HCT116 (cell line): ENCODE measurements around the gene ZNF800. TPM values are rescaled to one million over a fixed set of nuclear protein-coding genes. Genes with fewer than 3 reads are reported as not detected.

Experiments used
- ATAC-seq: fragments of 200-7000 bp; cut with Tn5 transposase; 2 replicates; pipeline ENCODE4 v1.9.1; 2020; ENCODE audit warnings: mild to moderate bottlenecking, moderate library complexity
- BruUV-seq: library from RNA; stranded (reverse); fragments of 400-500 nt; replicated peaks from 2 replicates; lab custom pipeline; 2021; lab: Mats Ljungman, UMichigan
- CTCF ChIA-PET: fragments of 300-600 bp; sonication (Branson Sonifier 250); formaldehyde crosslinking; loops from one replicate; lab custom pipeline; 2021; ENCODE audit warnings: antibody characterized with exemption; lab: Charles Lee
- POLR2A ChIA-PET: fragments of 300-600, 350-600 bp; sonication (Branson Sonifier 250); formaldehyde crosslinking; loops from one replicate; lab custom pipeline; 2021; ENCODE audit warnings: antibody characterized with exemption; lab: Charles Lee
- RAD21 ChIA-PET, 2 experiments: fragments of 300-600 bp; sonication (Branson Sonifier 250); formaldehyde crosslinking; loops; one replicate each; lab custom pipeline; 2023; ENCODE audit warnings: low total read pairs in 2 of 2; ENCODE audit not compliant: uncharacterized antibody in 2 of 2, unreplicated experiment in 2 of 2, low non-redundant PET in 1 of 2; lab: Charles Lee
- DNase-seq: peaks from one replicate; pipeline ENCODE4 v3.0.0-alpha.2; 2010; ENCODE audit warnings: low read depth, low spot score
- H2AFZ ChIP-seq: fragments of 200-600 bp; shearing (Covaris generic), sonication (generic); 2 replicates; pipeline ENCODE4 v1.6.1; 2017; ENCODE audit warnings: low read depth, mixed run types, mixed read lengths, antibody characterized with exemption, low read length; ENCODE audit not compliant: poor library complexity, severe bottlenecking
- H3K27ac ChIP-seq: 2 replicates; pipeline ENCODE4 v1.5.1; 2012; ENCODE audit warnings: low read depth, low read length
- H3K27me3 ChIP-seq: fragments of 200-600 bp; sonication (generic); 2 replicates; pipeline ENCODE4 v1.6.1; 2016; ENCODE audit warnings: mixed run types, low read length, mixed read lengths; ENCODE audit not compliant: insufficient read depth
- H3K36me3 ChIP-seq, 2 experiments: fragments of 200-500 bp in 1 of 2; fragments of 200-600 bp in 1 of 2; sonication (Bioruptor generic) in 1 of 2; sonication (generic) in 1 of 2; 2 replicates each; pipeline versions ENCODE4 v1.5.1 to v1.6.1; 2014 to 2016; ENCODE audit warnings: low read length in 2 of 2, inconsistent platforms in 1 of 2, mixed read lengths in 1 of 2, mixed run types in 1 of 2; ENCODE audit not compliant: insufficient read depth in 2 of 2, control insufficient read depth in 1 of 2
- H3K4me1 ChIP-seq, 2 experiments: fragments of 200-600 bp in 1 of 2; sonication (generic) in 1 of 2; 2 replicates each; pipeline versions ENCODE4 v1.5.1 to v1.6.1; 2012 to 2017; ENCODE audit warnings: low read length in 2 of 2, inconsistent platforms in 1 of 2, mild to moderate bottlenecking in 1 of 2, mixed read lengths in 1 of 2, mixed run types in 1 of 2, moderate library complexity in 1 of 2; ENCODE audit not compliant: insufficient read depth in 2 of 2, control insufficient read depth in 1 of 2
- H3K4me2 ChIP-seq: fragments of 200-600 bp; sonication (generic); 2 replicates; pipeline ENCODE4 v1.6.1; 2017; ENCODE audit warnings: mixed run types, low read length, mixed read lengths
- H3K4me3 ChIP-seq, 2 experiments: fragments of 200-600 bp in 1 of 2; sonication (generic) in 1 of 2; replicated peaks in 1 of 2; 2 replicates each; pipeline ENCODE4 v1.5.1; 2011 to 2016; ENCODE audit warnings: low read length in 2 of 2, control low read depth in 1 of 2, low read depth in 1 of 2, mild to moderate bottlenecking in 1 of 2, mixed read lengths in 1 of 2, mixed run types in 1 of 2
- H3K79me2 ChIP-seq: fragments of 200-600 bp; sonication (generic); 2 replicates; pipeline ENCODE4 v1.6.1; 2017; ENCODE audit warnings: mild to moderate bottlenecking, mixed run types, low read length, moderate library complexity, mixed read lengths; ENCODE audit not compliant: insufficient read depth
- H3K9ac ChIP-seq: fragments of 200-600 bp; sonication (generic); 2 replicates; pipeline ENCODE4 v1.6.1; 2016; ENCODE audit warnings: low read length, mixed read lengths
- H3K9me2 ChIP-seq: fragments of 200-600 bp; sonication (generic), shearing (Covaris generic); 2 replicates; pipeline ENCODE4 v1.6.1; 2017; ENCODE audit warnings: mixed run types, mild to moderate bottlenecking, moderate library complexity; ENCODE audit not compliant: insufficient read depth
- H3K9me3 ChIP-seq, 2 experiments: fragments of 200-500 bp in 1 of 2; fragments of 200-600 bp in 1 of 2; sonication (Bioruptor generic) in 1 of 2; sonication (generic) in 1 of 2; 2 replicates each; pipeline ENCODE4 v1.6.1; 2014 to 2017; ENCODE audit warnings: low read length in 2 of 2, mixed read lengths in 2 of 2, inconsistent platforms in 1 of 2, low read depth in 1 of 2, mild to moderate bottlenecking in 1 of 2, mixed run types in 1 of 2, moderate library complexity in 1 of 2; ENCODE audit not compliant: control insufficient read depth in 1 of 2, insufficient read depth in 1 of 2
- H4K20me1 ChIP-seq: fragments of 200-600 bp; sonication (generic), shearing (Covaris generic); 2 replicates; pipeline ENCODE4 v1.6.1; 2017; ENCODE audit warnings: mixed run types, mild to moderate bottlenecking, moderate library complexity; ENCODE audit not compliant: insufficient read depth
- CBX3 ChIP-seq: IDR thresholded peaks from 2 replicates; pipeline ENCODE4 v1.6.1; 2012; ENCODE audit warnings: low read depth
- EGR1 ChIP-seq: IDR thresholded peaks from 2 replicates; pipeline ENCODE4 v1.6.1; 2012; ENCODE audit warnings: low read depth
- ELF1 ChIP-seq: IDR thresholded peaks from 2 replicates; pipeline ENCODE4 v1.6.1; 2012; ENCODE audit warnings: low read depth, borderline replicate concordance
- EZH2phosphoT487 ChIP-seq: fragments of 200-600 bp; IDR thresholded peaks from 2 replicates; pipeline ENCODE4 v1.6.1; 2018; ENCODE audit warnings: antibody characterized with exemption, borderline replicate concordance
- POLR2A ChIP-seq: IDR thresholded peaks from 2 replicates; pipeline ENCODE4 v1.7.0; 2011; ENCODE audit warnings: borderline replicate concordance; ENCODE audit not compliant: insufficient read depth, insufficient read length; ENCODE audit errors: extremely low read depth
- POLR2AphosphoS5 ChIP-seq: IDR thresholded peaks from 2 replicates; pipeline ENCODE4 v1.6.1; 2011; ENCODE audit warnings: mild to moderate bottlenecking, low read depth, low read length, moderate library complexity
- RAD21 ChIP-seq: IDR thresholded peaks from 2 replicates; pipeline ENCODE4 v1.6.1; 2012; ENCODE audit warnings: low read depth, mild to moderate bottlenecking
- SP1 ChIP-seq: IDR thresholded peaks from 2 replicates; pipeline ENCODE4 v1.6.1; 2012; ENCODE audit warnings: low read depth
- SRF ChIP-seq: IDR thresholded peaks from 2 replicates; pipeline ENCODE4 v1.6.1; 2012; ENCODE audit warnings: low read depth
- TCF7L2 ChIP-seq: IDR thresholded peaks from 2 replicates; pipeline ENCODE4 v1.7.0; 2011; ENCODE audit warnings: borderline replicate concordance, inconsistent platforms; ENCODE audit not compliant: insufficient read depth, insufficient read length; ENCODE audit errors: extremely low read depth
- YY1 ChIP-seq: IDR thresholded peaks from 2 replicates; pipeline ENCODE4 v1.6.1; 2011; ENCODE audit warnings: low read length, low read depth, moderate library complexity, mild to moderate bottlenecking; ENCODE audit not compliant: insufficient replicate concordance; ENCODE audit errors: extremely low read depth
- ZFX ChIP-seq: fragments of 450-650 bp; IDR thresholded peaks from 2 replicates; pipeline ENCODE4 v1.6.1; 2017
- intact Hi-C: fragments of 100-400 bp; cut with micrococcal nuclease; formaldehyde crosslinking; loops from 2 replicates; pipeline ENCODE4 v1.10.0; 2022
- total RNA-seq: library from RNA; stranded (reverse); gene quantifications from one replicate; pipeline ENCODE4 v1.2.1, GENCODE V29; 2021; ENCODE audit not compliant: unreplicated experiment
- TF ChIP-seq, protein P1 (sequence below): IDR thresholded peaks from 2 replicates; pipeline ENCODE4 v1.6.1; 2012
- TF ChIP-seq, protein P2 (sequence below), 3 experiments: fragments of 200-600 bp in 1 of 3; sonication (generic) in 1 of 3; IDR thresholded peaks in 2 of 3; conservative IDR thresholded peaks in 1 of 3; 2 replicates each; pipeline ENCODE4 v1.5.1; 2012 to 2017; ENCODE audit warnings: low read depth in 2 of 3, low read length in 2 of 3, antibody characterized with exemption in 1 of 3, borderline replicate concordance in 1 of 3, control low read depth in 1 of 3, mild to moderate bottlenecking in 1 of 3, mixed read lengths in 1 of 3, mixed run types in 1 of 3, moderate library complexity in 1 of 3; ENCODE audit not compliant: insufficient read depth in 1 of 3
- TF ChIP-seq, protein P3 (sequence below): IDR thresholded peaks from 2 replicates; pipeline ENCODE4 v1.6.1; 2012

Gene ZNF800
- total RNA-seq, 1 experiment from 2014 or later: 30.9 TPM

DNA sequence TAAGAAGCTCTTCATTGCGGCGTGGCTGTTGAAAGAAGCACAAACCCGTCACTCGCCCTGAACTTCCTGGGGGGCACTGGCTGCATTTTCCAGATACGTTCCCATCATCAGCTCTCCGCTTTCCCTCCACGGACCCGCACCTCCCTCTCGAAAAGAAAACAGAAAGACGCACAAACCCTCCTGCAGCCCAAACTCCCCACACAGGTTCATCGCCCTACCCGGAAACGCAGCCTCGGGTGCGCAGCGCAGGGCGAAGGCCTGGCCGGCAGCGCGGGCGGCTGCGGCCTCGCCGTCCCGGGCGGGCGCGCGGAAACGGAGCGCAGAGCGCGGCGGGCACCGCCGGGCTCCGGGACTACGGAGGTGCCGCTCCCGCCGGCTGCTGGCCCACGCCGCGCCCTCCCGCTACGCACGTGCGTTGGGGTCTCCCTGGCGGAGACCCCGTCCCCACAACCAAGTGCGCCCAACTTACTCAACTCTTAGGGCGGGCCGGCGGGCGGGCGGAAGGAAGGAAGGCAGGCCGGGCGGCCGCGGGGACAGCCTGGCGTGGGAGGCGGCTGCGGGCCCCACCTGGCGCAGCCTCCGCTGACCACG lies 822 bp downstream of the ZNF800 start:
- Histone ChIP-seq H4K20me1 (no peaks in the 10 kb centered on the region), H3K27me3 (no peaks in the 10 kb centered on the region), H3K36me3 (peaks cover 7 to 15% of the 10 kb centered on the region in 2 experiments), H2AFZ (no peak overlapping the region), H3K9me3 (no peaks in the 10 kb centered on the region), H3K79me2 (peaks cover 57% of the 10 kb centered on the region), H3K9me2 (no peaks in the 10 kb centered on the region), H3K4me2 (peak overlapping the region; percentile 96), H3K9ac (peak overlapping the region; percentile 90), H3K4me1 (peaks cover 4 to 13% of the 10 kb centered on the region in 2 experiments; a peak in 3 of 4 replicates), H3K4me3 (peak overlapping the region; percentile 78 to 82), H3K27ac (peak overlapping the region; percentile 57)
- ChIA-PET POLR2A (no interaction called here), RAD21 (no interaction called here), CTCF (no interaction called here)
- TF ChIP-seq CBX3 (no peak), SRF (no peak), ZFX (peak; percentile 94), TCF7L2 (no peak), SP1 (no peak), POLR2A (no peak), EGR1 (no peak), POLR2AphosphoS5 (no peak), EZH2phosphoT487 (no peak), YY1 (no peak), RAD21 (no peak), ELF1 (no peak)
- TF ChIP-seq, protein P1, sequence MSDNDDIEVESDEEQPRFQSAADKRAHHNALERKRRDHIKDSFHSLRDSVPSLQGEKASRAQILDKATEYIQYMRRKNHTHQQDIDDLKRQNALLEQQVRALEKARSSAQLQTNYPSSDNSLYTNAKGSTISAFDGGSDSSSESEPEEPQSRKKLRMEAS: 0 out of 2 replicates have a peak, but pooled peaks have one; percentile 20
- TF ChIP-seq, protein P2, sequence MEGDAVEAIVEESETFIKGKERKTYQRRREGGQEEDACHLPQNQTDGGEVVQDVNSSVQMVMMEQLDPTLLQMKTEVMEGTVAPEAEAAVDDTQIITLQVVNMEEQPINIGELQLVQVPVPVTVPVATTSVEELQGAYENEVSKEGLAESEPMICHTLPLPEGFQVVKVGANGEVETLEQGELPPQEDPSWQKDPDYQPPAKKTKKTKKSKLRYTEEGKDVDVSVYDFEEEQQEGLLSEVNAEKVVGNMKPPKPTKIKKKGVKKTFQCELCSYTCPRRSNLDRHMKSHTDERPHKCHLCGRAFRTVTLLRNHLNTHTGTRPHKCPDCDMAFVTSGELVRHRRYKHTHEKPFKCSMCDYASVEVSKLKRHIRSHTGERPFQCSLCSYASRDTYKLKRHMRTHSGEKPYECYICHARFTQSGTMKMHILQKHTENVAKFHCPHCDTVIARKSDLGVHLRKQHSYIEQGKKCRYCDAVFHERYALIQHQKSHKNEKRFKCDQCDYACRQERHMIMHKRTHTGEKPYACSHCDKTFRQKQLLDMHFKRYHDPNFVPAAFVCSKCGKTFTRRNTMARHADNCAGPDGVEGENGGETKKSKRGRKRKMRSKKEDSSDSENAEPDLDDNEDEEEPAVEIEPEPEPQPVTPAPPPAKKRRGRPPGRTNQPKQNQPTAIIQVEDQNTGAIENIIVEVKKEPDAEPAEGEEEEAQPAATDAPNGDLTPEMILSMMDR (IDR thresholded peaks at IDR 0.05 in 2 of 3, conservative IDR thresholded peaks at IDR 0.05 in 1 of 3; ENCODE audit: borderline replicate concordance in 1 of 3, insufficient read depth in 1 of 3, low read depth in 2 of 3, low read length in 2 of 3): no peak
- TF ChIP-seq, protein P3, sequence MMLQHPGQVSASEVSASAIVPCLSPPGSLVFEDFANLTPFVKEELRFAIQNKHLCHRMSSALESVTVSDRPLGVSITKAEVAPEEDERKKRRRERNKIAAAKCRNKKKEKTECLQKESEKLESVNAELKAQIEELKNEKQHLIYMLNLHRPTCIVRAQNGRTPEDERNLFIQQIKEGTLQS: no peak
- intact Hi-C loops: loop anchor here (5.0 kb wide), 1 partner anchor 196 kb away; the partner anchor contains the start of genes ARF5 and GCC1
- no TSS peak for BruUV-seq
- ATAC-seq (peak; percentile 36), DNase-seq (no peak)
